DND-41 (cell line): ENCODE measurements around the gene DENND10.

Experiments used
- EZH2 ChIP-seq: IDR thresholded peaks from 3 replicates; pipeline ENCODE4 v1.6.1; 2012; ENCODE audit warnings: borderline replicate concordance, low read depth, mild to moderate bottlenecking, moderate library complexity, low read length, inconsistent platforms; ENCODE audit not compliant: severe bottlenecking
- TF ChIP-seq, protein P1 (sequence below): IDR thresholded peaks from 2 replicates; pipeline ENCODE4 v1.5.1; 2012; ENCODE audit warnings: borderline replicate concordance, low read length, moderate library complexity, mild to moderate bottlenecking; ENCODE audit not compliant: poor library complexity, severe bottlenecking; ENCODE audit errors: extremely low read depth

DNA sequence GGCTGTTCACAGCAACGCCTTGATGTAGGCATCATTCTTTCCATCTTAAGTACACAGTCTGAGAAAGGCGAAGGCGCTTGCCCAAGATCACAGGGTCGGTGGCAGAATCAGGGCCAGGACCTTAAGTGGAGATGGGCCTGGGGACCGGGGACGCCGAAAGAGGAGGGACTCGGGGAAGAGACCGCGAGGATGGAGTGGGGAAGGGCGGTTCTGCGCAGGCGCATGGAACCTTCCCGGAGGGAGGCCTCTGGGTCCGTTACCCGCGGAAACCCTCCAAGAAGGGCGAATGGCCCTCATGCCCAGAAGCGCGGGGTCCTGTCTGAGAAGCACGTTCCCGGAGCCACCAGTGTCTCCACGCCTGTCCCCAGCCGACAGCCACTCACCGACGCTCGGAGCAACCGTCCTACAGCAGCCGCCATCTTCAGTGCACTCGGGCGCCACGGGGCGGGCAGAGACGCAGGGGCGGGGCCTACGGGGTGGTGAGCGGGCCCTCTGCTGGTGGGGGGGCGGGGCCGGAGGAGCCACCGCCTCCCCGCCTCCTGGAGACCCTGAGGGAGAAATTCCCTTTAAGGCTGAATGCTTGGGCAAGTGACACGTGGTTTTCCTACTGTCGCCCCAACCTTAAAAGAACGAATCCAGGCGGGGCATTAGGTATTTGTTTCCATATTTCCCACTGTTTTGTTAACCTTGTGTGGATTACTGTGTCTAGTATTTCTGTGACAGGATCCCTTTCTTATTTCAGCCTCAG is 74.6 kb downstream of the DENND10 start, which contains the start of gene PRDX3:
- TF ChIP-seq, protein P1, sequence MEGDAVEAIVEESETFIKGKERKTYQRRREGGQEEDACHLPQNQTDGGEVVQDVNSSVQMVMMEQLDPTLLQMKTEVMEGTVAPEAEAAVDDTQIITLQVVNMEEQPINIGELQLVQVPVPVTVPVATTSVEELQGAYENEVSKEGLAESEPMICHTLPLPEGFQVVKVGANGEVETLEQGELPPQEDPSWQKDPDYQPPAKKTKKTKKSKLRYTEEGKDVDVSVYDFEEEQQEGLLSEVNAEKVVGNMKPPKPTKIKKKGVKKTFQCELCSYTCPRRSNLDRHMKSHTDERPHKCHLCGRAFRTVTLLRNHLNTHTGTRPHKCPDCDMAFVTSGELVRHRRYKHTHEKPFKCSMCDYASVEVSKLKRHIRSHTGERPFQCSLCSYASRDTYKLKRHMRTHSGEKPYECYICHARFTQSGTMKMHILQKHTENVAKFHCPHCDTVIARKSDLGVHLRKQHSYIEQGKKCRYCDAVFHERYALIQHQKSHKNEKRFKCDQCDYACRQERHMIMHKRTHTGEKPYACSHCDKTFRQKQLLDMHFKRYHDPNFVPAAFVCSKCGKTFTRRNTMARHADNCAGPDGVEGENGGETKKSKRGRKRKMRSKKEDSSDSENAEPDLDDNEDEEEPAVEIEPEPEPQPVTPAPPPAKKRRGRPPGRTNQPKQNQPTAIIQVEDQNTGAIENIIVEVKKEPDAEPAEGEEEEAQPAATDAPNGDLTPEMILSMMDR: no peak
- TF ChIP-seq EZH2: no peak
